ENCODE measurements around the gene FSTL4.

- TF ChIP-seq CTCF (IDR thresholded peaks at IDR 0.05) (no peak), POLR2A (IDR thresholded peaks at IDR 0.05) (no peak)
Observed at GRCh38 chr5:133399247-133399891, 213.0 kb downstream of the FSTL4 start.
